Thyroid gland (tissue), 4 donors: ENCODE data around the gene UGT3A1. TPM values are rescaled to one million over a fixed set of nuclear protein-coding genes. Genes with fewer than 3 reads are reported as not detected.

Experiments
- DNase-seq, 2 donors: peaks; one replicate each; pipeline ENCODE4 v3.0.0-alpha.2; 2019
- H3K27ac ChIP-seq, 3 donors: fragments of 200-600 bp; sonication (generic); 1 replicate in 2 of 3; 2 replicates in 1 of 3; pipeline ENCODE4 v1.5.1; 2016 to 2019; ENCODE audit warnings: mild to moderate bottlenecking in 1 of 3, moderate library complexity in 1 of 3
- H3K27me3 ChIP-seq: fragments of 200-600 bp; sonication (generic); one replicate; pipeline ENCODE4 v1.5.1; 2019
- H3K36me3 ChIP-seq, 2 donors: fragments of 200-600 bp; sonication (generic); one replicate each; pipeline ENCODE4 v1.5.1; 2016 to 2019
- H3K4me1 ChIP-seq, 2 donors: fragments of 200-600 bp; sonication (generic); one replicate each; pipeline ENCODE4 v1.5.1; 2017 to 2019
- H3K4me3 ChIP-seq, 3 donors: fragments of 200-600 bp; sonication (generic); replicated peaks in 1 of 3; 1 replicate in 2 of 3; 2 replicates in 1 of 3; pipeline ENCODE4 v1.5.1; 2016; ENCODE audit warnings: mild to moderate bottlenecking in 1 of 3
- H3K9me3 ChIP-seq: fragments of 200-600 bp; sonication (generic); one replicate; pipeline ENCODE4 v1.5.1; 2017
- POLR2A ChIP-seq, 2 donors: fragments of 450-650 bp; IDR thresholded peaks; one replicate each; pipeline ENCODE4 v1.6.1; 2017; ENCODE audit warnings: antibody characterized with exemption in 2 of 2, mild to moderate bottlenecking in 2 of 2, moderate library complexity in 1 of 2
- WGBS, 2 donors: methylation state at CpG; one replicate each; pipeline ENCODE4 v1.1.5; 2017; 5-methylcytosine and 5-hydroxymethylcytosine counted together
- intact Hi-C: fragments of 100-400 bp; cut with DNase I; formaldehyde crosslinking; loops from one replicate; pipeline ENCODE4 v1.15.1; 2023
- total RNA-seq, 4 donors: library from RNA; depleted of rRNA; stranded (reverse); fragments of >200 nt; gene quantifications; one replicate each; pipeline ENCODE4 v1.2.3, GENCODE V29; 2016
- TF ChIP-seq, protein P1 (sequence below), 6 experiments: fragments of 200-600 bp in 3 of 6; fragments of 450-650 bp in 3 of 6; sonication (generic) in 3 of 6; IDR thresholded peaks; one replicate each; pipeline ENCODE4 v1.5.1; 2016 to 2019; ENCODE audit warnings: antibody characterized with exemption in 6 of 6, mild to moderate bottlenecking in 2 of 6, inconsistent platforms in 1 of 6, moderate library complexity in 1 of 6

UGT3A1 gene
- total RNA-seq, 4 donors from 2014 or later: not detected

DNA sequence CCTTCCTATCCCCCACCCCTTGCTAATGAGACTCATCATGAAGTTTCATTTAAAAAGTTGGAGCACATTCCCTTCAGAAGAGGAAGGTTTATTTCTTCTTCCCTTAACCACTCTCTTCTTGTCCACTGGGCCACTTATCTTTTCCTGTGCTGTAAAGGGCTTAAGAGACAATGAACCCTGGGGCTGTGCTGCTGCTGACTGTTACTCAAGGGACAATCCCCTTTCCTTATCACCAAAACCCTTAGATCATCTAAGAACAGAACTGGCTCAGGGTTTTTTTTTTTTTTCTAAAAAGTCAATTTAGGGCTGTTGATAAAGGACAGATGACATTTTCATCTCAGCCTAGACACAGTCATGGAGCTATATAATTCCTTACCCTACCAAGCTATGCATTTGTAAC lies 82.4 kb downstream of the UGT3A1 start:
- Histone ChIP-seq H3K4me1 (no peaks in the 10 kb centered on the region), H3K27ac (no peak overlapping the region), H3K36me3 (no peaks in the 10 kb centered on the region), H3K27me3 (no peaks in the 10 kb centered on the region), H3K9me3 (no peaks in the 10 kb centered on the region), H3K4me3 (no peak overlapping the region)
- TF ChIP-seq, protein P1, sequence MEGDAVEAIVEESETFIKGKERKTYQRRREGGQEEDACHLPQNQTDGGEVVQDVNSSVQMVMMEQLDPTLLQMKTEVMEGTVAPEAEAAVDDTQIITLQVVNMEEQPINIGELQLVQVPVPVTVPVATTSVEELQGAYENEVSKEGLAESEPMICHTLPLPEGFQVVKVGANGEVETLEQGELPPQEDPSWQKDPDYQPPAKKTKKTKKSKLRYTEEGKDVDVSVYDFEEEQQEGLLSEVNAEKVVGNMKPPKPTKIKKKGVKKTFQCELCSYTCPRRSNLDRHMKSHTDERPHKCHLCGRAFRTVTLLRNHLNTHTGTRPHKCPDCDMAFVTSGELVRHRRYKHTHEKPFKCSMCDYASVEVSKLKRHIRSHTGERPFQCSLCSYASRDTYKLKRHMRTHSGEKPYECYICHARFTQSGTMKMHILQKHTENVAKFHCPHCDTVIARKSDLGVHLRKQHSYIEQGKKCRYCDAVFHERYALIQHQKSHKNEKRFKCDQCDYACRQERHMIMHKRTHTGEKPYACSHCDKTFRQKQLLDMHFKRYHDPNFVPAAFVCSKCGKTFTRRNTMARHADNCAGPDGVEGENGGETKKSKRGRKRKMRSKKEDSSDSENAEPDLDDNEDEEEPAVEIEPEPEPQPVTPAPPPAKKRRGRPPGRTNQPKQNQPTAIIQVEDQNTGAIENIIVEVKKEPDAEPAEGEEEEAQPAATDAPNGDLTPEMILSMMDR (IDR thresholded peaks at IDR 0.05): no peak
- no peak for TF ChIP-seq POLR2A (IDR thresholded peaks at IDR 0.05)
- intact Hi-C loops: no loop called here
- no peak for DNase-seq

DNA sequence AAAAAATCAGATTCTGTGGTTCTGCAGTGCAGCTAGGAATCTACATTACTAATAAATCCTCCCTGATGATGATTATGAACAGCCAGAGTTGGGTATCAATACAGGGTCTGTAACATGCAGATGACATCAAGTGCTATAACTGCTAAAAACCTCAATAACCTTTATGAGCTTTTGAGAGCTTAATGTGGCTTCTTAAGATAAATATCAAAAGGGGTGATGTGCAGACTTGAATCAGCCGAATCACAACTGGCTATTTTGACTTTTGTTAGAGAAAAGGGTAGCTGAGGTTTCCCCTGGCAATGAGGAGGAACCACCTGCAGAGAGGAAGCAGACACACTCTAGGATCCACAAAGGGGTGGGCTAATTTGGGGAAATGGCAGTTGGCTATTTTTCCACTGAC lies 83.0 kb downstream of the UGT3A1 start:
- Histone ChIP-seq H3K27me3 (no peaks in the 10 kb centered on the region), H3K36me3 (no peaks in the 10 kb centered on the region), H3K4me3 (no peak overlapping the region), H3K4me1 (no peaks in the 10 kb centered on the region), H3K27ac (no peak overlapping the region), H3K9me3 (no peaks in the 10 kb centered on the region)
- WGBS, 2 donors: 72 to 82% methylated on average over 1 of the region's 1 CpG
- no peak for TF ChIP-seq POLR2A (IDR thresholded peaks at IDR 0.05)
- TF ChIP-seq, protein P1 (IDR thresholded peaks at IDR 0.05): no peak
- intact Hi-C loops: no loop called here
- no peak for DNase-seq

DNA sequence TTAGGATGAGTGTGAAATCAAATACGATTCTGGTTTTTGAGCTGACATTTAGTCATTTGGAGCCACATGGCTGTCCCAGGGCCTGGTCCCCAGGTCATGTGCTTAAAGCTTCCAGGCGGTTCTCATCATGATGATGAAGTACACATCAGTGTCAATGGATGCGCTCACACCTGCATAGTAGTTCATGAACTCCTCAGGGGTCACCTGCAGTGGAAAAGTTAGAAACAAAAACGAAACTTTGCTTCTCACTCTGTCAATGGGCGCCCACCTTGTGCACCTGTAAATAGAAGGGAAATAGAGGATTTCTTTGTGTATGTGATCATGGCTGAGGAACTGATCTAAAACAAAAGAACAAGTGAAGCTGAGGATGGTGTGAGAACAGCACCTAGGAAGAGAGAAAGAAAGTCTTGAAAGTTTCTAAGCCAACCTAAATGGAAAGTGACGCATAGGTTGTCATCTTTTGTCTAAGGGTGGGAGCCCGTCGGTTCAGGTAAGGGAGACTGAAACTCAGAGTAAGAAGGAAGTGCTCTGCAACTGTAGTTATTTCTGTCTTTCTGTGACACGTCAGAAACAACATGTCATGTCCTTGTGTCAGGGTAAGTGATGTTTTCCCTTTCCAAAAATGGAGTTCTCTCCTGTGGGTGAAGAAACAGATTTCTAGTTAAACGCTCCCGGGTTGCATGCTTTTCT lies 86.6 kb downstream of the UGT3A1 start:
- H3K9me3 ChIP-seq: no peaks in the 10 kb centered on the region
- 83 to 87% methylated on average over 11 of the region's 11 CpGs for WGBS, 2 donors
- H3K4me1 ChIP-seq: no peaks in the 10 kb centered on the region
- H3K27me3 ChIP-seq: no peaks in the 10 kb centered on the region
- no peaks in the 10 kb centered on the region for H3K36me3 ChIP-seq
- TF ChIP-seq, protein P1 (IDR thresholded peaks at IDR 0.05): no peak
- TF ChIP-seq POLR2A (IDR thresholded peaks at IDR 0.05): no peak
- H3K4me3 ChIP-seq: no peak overlapping the region
- no peak for DNase-seq
- H3K27ac ChIP-seq: no peak overlapping the region
- intact Hi-C loops: no loop called here

DNA sequence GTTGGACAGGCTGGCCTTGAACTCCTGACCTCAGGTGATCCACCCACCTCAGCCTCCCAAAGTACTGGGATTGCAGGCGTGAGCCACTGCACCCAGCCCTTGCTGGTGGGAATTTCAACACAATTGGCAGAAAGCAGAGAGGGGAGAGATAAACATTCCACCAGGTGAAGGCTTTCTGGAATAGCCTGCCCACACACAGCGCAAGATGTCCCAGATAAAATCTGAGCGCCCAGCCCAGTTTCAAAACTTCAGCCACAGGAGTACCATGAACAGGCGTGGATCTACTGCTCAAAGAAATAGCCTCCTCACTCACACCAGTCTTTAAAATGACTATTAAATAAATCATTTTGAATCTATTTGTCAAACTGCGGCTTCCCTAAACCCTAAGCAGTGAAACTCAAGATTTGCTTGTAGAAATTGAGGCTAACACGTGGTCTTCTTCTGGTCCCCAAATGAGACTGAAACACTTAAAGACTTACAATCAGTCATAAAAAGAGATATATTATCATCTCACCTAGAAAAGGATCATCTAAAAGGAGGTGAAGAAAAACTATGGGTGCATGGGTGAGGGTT lies 87.5 kb downstream of the UGT3A1 start:
- TF ChIP-seq POLR2A (IDR thresholded peaks at IDR 0.05): no peak
- TF ChIP-seq, protein P1 (IDR thresholded peaks at IDR 0.05): no peak

DNA sequence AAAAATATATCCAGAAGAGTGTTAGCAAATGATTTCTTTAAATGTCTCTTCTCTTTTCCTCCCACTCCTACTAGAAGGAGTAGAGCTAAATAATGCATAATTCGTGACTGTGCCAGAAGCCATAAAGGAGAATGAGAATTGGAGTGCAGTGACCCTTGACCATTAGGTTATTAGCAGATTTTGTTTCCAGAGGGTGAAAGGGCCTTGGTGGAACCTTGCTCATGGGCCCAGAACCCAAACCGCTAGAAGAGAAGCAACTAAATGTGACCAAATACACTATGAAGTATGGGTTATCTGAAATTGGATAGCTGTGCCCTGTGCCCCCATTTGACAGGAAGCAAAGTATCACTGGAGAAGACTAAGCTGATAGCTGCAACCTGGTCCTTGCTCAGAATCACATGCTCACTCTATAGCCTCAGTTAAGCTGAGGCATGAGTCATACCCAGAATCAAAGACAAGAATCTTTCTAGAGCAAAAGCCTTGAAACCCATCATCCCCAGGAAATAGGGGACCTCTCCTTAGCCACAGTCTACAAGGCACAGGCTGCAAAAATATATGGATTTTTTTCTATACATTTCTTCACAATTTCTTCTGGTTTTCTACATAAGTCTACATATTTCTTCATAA lies 89.0 kb downstream of the UGT3A1 start:
- Histone ChIP-seq H3K27me3 (no peaks in the 10 kb centered on the region), H3K9me3 (no peaks in the 10 kb centered on the region), H3K27ac (no peak overlapping the region), H3K4me3 (no peak overlapping the region), H3K36me3 (no peaks in the 10 kb centered on the region), H3K4me1 (no peaks in the 10 kb centered on the region)
- TF ChIP-seq, protein P1 (IDR thresholded peaks at IDR 0.05): no peak
- TF ChIP-seq POLR2A (IDR thresholded peaks at IDR 0.05): no peak
- DNase-seq: no peak
- WGBS, 2 donors: 88 to 91% methylated on average over 2 of the region's 2 CpGs
- intact Hi-C loops: no loop called here

More for the DNA sequence above, 87.5 kb downstream of the UGT3A1 start:
- WGBS, 2 donors: 98% methylated on average over 6 of the region's 6 CpGs
- Histone ChIP-seq H3K27me3 (no peaks in the 10 kb centered on the region), H3K4me3 (no peak overlapping the region), H3K9me3 (no peaks in the 10 kb centered on the region), H3K36me3 (no peaks in the 10 kb centered on the region), H3K27ac (no peak overlapping the region), H3K4me1 (no peaks in the 10 kb centered on the region)
- no peak for DNase-seq
- intact Hi-C loops: no loop called here
